Measurements from ENCODE around the gene ZNF557.

The ZNF557 gene

DNA sequence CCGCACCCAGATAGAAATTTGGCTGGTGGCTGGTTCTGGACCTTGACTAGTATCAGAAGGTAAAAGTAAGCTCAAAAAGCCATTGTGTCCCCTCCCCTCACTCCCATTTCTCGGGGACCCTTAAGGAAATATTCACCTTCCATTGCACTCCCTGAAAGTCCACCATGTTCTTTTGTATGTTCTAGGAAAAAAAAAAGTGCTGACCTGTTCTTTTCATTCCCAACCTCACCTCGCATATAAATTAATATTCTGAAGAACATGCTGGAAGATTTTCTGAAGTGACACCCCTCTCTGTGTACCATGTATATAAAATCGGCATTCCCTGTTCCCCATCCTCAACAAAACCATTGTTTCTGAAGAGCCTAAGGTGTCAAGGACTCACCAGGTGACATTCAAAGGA, 43.2 kb downstream of the ZNF557 start:
- Histone ChIP-seq H3K4me3 (ENCODE audit: low read length) (no peak overlapping the region), H3K36me3 (ENCODE audit: insufficient read depth, low read depth, low read length) (no peaks in the 10 kb centered on the region), H3K4me1 (ENCODE audit: insufficient read depth, low read length) (peaks cover 2% of the 10 kb centered on the region; the same call in 1 of the 2 replicates), H3K27me3 (ENCODE audit: insufficient read depth, low read length) (no peaks in the 10 kb centered on the region), H3K9ac (ENCODE audit: low read depth, low read length) (no peak overlapping the region), H3K9me3 (ENCODE audit: insufficient read depth, low read depth, low read length) (no peaks in the 10 kb centered on the region), H3K27ac (ENCODE audit: low read length) (no peak overlapping the region)

DNA sequence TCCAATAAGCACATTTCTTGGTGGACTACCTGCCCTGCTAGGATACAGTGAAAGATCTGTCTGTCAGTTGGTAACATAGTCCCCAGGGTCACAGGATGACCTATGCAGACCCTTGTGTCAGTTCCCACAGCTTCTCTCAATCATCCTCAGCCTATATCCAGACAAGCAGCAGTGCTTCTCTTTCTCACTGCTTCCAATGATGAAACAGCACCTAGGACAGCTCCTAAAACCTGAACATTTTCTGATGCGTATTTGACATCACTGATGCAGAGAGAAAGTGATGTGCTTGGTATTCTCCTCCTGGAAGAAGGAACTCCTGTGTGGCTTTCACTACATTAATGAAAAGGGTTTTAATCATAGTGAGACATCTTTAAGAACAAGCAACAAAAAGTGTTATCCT, 43.7 kb downstream of the ZNF557 start:
- H3K4me1 ChIP-seq (ENCODE audit: insufficient read depth, low read length): peaks cover 2% of the 10 kb centered on the region; the same call in 1 of the 2 replicates
- no peak overlapping the region for H3K4me3 ChIP-seq (ENCODE audit: low read length)
- H3K36me3 ChIP-seq (ENCODE audit: insufficient read depth, low read depth, low read length): no peaks in the 10 kb centered on the region
- H3K9me3 ChIP-seq (ENCODE audit: insufficient read depth, low read depth, low read length): no peaks in the 10 kb centered on the region
- H3K9ac ChIP-seq (ENCODE audit: low read depth, low read length): no peak overlapping the region
- no peak overlapping the region for H3K27ac ChIP-seq (ENCODE audit: low read length)
- H3K27me3 ChIP-seq (ENCODE audit: insufficient read depth, low read length): no peaks in the 10 kb centered on the region

DNA sequence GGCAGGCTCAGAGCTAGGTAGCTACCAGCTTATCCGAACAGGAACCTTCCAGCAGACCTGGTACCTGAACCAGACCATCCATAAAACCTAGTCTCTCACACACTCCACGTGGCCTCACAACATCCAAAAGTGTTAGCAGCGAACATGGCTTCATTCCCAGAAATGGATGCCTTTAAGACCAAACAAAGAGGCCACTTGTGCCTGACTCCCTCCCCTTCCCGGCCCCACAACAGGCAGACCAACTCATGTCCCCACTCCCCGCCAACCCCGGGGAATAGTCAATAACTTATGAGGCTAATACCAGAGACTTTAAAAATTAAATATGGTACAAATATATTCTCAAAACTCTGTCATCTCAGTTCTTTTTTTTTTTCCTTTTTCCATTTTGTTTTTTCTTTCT, 46.2 kb downstream of the ZNF557 start:
- Histone ChIP-seq H3K9me3 (ENCODE audit: insufficient read depth, low read depth, low read length) (no peaks in the 10 kb centered on the region), H3K4me3 (ENCODE audit: low read length) (no peak overlapping the region), H3K9ac (ENCODE audit: low read depth, low read length) (no peak overlapping the region), H3K27ac (ENCODE audit: low read length) (no peak overlapping the region), H3K27me3 (ENCODE audit: insufficient read depth, low read length) (no peaks in the 10 kb centered on the region), H3K4me1 (ENCODE audit: insufficient read depth, low read length) (no peaks in the 10 kb centered on the region), H3K36me3 (ENCODE audit: insufficient read depth, low read depth, low read length) (peaks cover 15% of the 10 kb centered on the region)

DNA sequence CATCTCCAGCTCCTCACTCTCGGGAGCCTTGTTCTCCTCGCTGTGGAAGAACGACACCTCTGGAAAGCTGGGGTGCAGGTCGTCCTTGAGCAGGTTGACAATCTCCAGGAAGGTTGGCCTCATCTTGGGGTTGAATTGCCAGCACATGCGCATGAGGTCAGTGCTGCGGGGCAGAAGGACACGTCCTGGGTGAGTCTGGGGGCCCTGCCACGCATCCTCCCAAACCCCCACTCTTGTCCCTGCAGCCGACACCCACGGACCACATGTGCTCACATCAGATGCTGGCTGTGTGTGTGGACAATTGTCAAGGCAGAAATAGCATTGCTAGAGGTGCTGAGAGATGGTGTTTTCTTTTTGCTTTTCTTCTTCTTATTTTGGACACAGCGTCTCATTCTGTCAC, 47.7 kb downstream of the ZNF557 start:
- Histone ChIP-seq H3K9ac (ENCODE audit: low read depth, low read length) (no peak overlapping the region), H3K9me3 (ENCODE audit: insufficient read depth, low read depth, low read length) (no peaks in the 10 kb centered on the region), H3K27me3 (ENCODE audit: insufficient read depth, low read length) (no peaks in the 10 kb centered on the region)

DNA sequence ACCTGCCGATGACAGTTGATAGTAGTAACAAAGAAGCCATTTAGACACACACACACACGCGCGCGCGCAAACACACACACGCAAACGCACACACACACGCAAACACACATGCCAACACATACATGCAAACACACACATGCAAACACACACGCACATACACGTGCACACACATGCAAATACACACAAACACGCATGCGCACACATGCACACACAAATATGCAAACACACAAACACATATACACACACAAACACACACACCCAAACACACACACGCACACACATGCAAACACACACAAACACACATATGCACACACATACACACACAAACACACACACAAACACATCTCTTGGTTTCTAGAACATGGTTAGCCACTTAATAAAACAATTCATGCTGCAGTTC, 50.1 kb downstream of the ZNF557 start:
- Histone ChIP-seq H3K4me3 (ENCODE audit: low read length) (no peak overlapping the region), H3K27ac (ENCODE audit: low read length) (no peak overlapping the region), H3K9me3 (ENCODE audit: insufficient read depth, low read depth, low read length) (no peaks in the 10 kb centered on the region), H3K36me3 (ENCODE audit: insufficient read depth, low read depth, low read length) (peaks cover 16% of the 10 kb centered on the region), H3K4me1 (ENCODE audit: insufficient read depth, low read length) (no peaks in the 10 kb centered on the region), H3K27me3 (ENCODE audit: insufficient read depth, low read length) (no peaks in the 10 kb centered on the region), H3K9ac (ENCODE audit: low read depth, low read length) (no peak overlapping the region)

More for the DNA sequence above, 47.7 kb downstream of the ZNF557 start:
- Histone ChIP-seq H3K4me1 (ENCODE audit: insufficient read depth, low read length) (no peaks in the 10 kb centered on the region), H3K4me3 (ENCODE audit: low read length) (no peak overlapping the region), H3K27ac (ENCODE audit: low read length) (no peak overlapping the region), H3K36me3 (ENCODE audit: insufficient read depth, low read depth, low read length) (peaks cover 15% of the 10 kb centered on the region)

DNA sequence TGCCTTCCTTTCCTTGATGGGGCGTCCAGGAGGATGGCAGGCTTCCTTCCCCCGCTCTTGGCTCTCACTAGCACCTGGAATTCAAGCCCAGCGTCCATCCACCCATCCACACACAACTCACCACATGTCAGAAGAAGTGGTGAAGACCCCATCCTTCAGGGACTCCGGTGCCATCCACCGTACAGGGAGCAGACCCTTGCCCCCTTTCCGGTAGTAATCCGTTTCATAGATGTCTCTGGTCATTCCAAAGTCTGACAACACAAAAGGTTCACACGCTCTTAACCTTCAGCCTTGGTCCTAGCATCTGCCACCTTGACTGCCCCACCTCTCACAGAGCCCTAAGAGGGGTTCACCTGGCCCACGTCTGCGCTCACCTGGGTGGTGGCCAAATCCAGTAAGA, 51.0 kb downstream of the ZNF557 start:
- H3K27me3 ChIP-seq (ENCODE audit: insufficient read depth, low read length): no peaks in the 10 kb centered on the region
- no peak overlapping the region for H3K4me3 ChIP-seq (ENCODE audit: low read length)
- H3K4me1 ChIP-seq (ENCODE audit: insufficient read depth, low read length): no peaks in the 10 kb centered on the region
- H3K9me3 ChIP-seq (ENCODE audit: insufficient read depth, low read depth, low read length): no peaks in the 10 kb centered on the region
- no peak overlapping the region for H3K9ac ChIP-seq (ENCODE audit: low read depth, low read length)
- peaks cover 24% of the 10 kb centered on the region for H3K36me3 ChIP-seq (ENCODE audit: insufficient read depth, low read depth, low read length)
- H3K27ac ChIP-seq (ENCODE audit: low read length): no peak overlapping the region

DNA sequence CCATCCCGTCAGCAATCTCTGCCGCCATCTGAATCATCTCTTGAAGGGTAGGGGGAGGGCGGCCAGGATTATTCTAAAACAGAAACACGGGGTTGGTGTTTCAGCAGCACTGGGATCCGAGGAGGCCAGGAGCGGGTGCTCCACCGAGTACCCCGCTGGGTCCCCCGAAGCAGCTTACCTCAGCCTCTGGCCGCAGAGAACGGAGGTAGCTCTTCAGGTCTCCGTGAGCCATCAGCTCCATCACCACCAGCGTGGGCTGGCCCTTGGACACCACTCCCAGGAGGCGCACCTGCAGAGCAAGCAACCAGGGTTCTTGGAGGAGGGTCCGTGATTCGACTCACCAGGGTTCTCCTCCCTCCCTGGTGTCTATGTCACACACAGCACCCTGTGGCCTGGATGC, 53.2 kb downstream of the ZNF557 start:
- no peaks in the 10 kb centered on the region for H3K27me3 ChIP-seq (ENCODE audit: insufficient read depth, low read length)
- H3K4me1 ChIP-seq (ENCODE audit: insufficient read depth, low read length): no peaks in the 10 kb centered on the region
- no peak overlapping the region for H3K9ac ChIP-seq (ENCODE audit: low read depth, low read length)
- no peak overlapping the region for H3K27ac ChIP-seq (ENCODE audit: low read length)
- H3K9me3 ChIP-seq (ENCODE audit: insufficient read depth, low read depth, low read length): peaks cover 17% of the 10 kb centered on the region
- no peak overlapping the region for H3K4me3 ChIP-seq (ENCODE audit: low read length)
- H3K36me3 ChIP-seq (ENCODE audit: insufficient read depth, low read depth, low read length): peaks cover 44% of the 10 kb centered on the region

DNA sequence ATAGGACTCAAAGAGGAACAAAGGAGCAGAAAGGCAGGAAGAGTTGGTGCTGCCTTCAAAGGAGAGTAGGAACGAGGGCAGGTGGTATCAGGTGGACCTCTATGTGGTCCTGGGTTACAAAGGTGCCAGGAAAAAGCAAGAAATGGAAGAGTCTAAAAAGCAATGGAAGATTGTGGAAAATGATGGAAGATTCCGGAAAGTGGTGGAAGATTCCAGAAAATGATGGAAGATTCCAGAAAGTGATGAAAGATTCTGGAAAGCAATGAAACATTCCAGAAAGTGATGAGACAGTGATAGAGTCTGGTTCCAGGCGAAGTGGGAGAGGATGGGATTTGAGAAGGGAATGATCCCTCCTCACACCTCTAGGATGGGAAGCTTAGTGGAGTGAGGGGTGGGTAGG, 55.3 kb downstream of the ZNF557 start:
- Histone ChIP-seq H3K4me3 (ENCODE audit: low read length) (no peak overlapping the region), H3K36me3 (ENCODE audit: insufficient read depth, low read depth, low read length) (peaks cover 45% of the 10 kb centered on the region), H3K4me1 (ENCODE audit: insufficient read depth, low read length) (no peaks in the 10 kb centered on the region), H3K9ac (ENCODE audit: low read depth, low read length) (no peak overlapping the region), H3K9me3 (ENCODE audit: insufficient read depth, low read depth, low read length) (peaks cover 17% of the 10 kb centered on the region), H3K27ac (ENCODE audit: low read length) (no peak overlapping the region), H3K27me3 (ENCODE audit: insufficient read depth, low read length) (no peaks in the 10 kb centered on the region)

DNA sequence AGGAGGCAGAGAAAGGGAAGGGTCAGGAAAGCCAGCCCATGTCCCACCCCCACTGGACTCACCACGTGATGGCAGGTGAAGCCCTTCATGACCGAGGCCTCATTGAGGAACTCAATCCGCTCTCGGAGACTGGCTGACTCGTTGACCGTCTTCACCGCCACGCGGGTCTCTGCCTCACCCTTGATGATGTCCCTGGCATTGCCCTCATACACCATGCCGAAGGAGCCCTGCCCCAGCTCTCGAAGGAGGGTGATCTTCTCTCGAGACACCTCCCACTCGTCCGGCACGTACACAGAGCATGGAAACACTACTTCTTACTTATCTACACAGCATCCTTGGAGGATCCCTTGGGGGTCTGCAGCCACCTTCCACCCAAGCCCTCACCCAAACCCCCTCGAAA, 55.7 kb downstream of the ZNF557 start:
- Histone ChIP-seq H3K27me3 (ENCODE audit: insufficient read depth, low read length) (no peaks in the 10 kb centered on the region), H3K9me3 (ENCODE audit: insufficient read depth, low read depth, low read length) (peaks cover 17% of the 10 kb centered on the region), H3K4me3 (ENCODE audit: low read length) (no peak overlapping the region), H3K27ac (ENCODE audit: low read length) (no peak overlapping the region), H3K36me3 (ENCODE audit: insufficient read depth, low read depth, low read length) (peaks cover 45% of the 10 kb centered on the region), H3K9ac (ENCODE audit: low read depth, low read length) (no peak overlapping the region), H3K4me1 (ENCODE audit: insufficient read depth, low read length) (no peaks in the 10 kb centered on the region)

DNA sequence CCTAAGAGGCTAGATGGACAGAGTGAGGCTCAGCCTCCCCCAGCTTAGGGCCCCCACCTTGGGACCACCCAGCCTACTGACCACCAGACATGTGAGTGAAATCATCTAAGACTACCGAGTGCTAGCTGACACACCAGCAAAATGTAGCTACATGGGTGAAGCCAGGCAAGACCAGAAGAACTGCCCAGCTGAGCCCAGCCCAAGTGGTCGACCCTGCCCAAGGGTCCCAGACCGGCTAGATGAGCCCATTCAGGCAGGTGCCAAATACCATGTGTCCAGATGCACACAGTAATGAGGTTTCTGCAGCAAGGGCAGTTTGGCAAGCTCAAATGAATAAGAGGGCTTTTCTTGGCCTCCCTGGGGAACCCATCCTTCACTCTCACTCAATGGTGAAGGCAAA, 56.6 kb downstream of the ZNF557 start:
- Histone ChIP-seq H3K4me1 (ENCODE audit: insufficient read depth, low read length) (no peaks in the 10 kb centered on the region), H3K36me3 (ENCODE audit: insufficient read depth, low read depth, low read length) (peaks cover 48% of the 10 kb centered on the region), H3K27ac (ENCODE audit: low read length) (no peak overlapping the region), H3K9me3 (ENCODE audit: insufficient read depth, low read depth, low read length) (peaks cover 17% of the 10 kb centered on the region), H3K4me3 (ENCODE audit: low read length) (no peak overlapping the region), H3K27me3 (ENCODE audit: insufficient read depth, low read length) (no peaks in the 10 kb centered on the region), H3K9ac (ENCODE audit: low read depth, low read length) (no peak overlapping the region)

DNA sequence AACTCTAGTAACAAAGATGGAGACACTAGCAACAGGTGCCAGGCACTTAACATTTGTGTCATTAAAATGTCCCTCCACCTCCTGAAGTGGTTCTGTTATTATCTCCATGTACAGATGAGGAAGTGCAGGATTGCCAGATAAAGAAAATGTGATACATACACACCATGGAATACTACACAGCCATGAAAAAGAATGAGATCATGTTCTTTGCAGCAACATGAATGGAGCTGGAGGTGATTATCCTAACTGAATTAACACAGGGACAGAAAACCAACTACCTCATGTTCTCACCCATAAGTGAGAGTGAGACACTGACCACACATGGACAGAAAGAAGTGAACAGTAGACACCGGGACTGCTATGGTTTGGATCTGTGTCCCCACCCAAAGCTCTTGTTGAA, 60.5 kb downstream of the ZNF557 start:
- Histone ChIP-seq H3K27me3 (ENCODE audit: insufficient read depth, low read length) (no peaks in the 10 kb centered on the region), H3K9ac (ENCODE audit: low read depth, low read length) (no peak overlapping the region), H3K27ac (ENCODE audit: low read length) (no peak overlapping the region), H3K4me1 (ENCODE audit: insufficient read depth, low read length) (no peaks in the 10 kb centered on the region), H3K4me3 (ENCODE audit: low read length) (no peak overlapping the region), H3K36me3 (ENCODE audit: insufficient read depth, low read depth, low read length) (peaks cover 47% of the 10 kb centered on the region), H3K9me3 (ENCODE audit: insufficient read depth, low read depth, low read length) (peaks cover 17% of the 10 kb centered on the region)

DNA sequence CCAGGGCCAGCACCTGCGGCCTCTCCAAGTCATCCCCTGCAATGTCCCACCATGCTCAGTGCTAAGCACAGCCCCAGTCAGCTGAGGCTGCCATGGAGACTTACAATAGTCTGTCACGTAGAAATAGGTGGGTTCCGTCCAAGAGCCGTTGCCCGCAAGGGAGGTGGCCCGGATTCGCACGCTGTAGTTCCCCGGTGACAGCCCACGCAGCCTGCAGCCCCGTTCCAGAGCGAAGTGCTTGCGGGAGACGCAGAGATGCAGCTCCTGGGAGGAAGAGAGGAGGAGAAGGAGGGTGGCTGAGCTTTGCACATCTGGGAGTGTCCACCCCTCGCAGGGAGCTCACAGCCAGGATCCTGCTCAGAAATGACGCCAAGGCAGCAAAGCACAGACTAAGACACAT, 62.6 kb downstream of the ZNF557 start:
- no peaks in the 10 kb centered on the region for H3K4me1 ChIP-seq (ENCODE audit: insufficient read depth, low read length)
- H3K9me3 ChIP-seq (ENCODE audit: insufficient read depth, low read depth, low read length): peaks cover 2% of the 10 kb centered on the region; the same call in 1 of the 2 replicates
- no peak overlapping the region for H3K9ac ChIP-seq (ENCODE audit: low read depth, low read length)
- no peak overlapping the region for H3K4me3 ChIP-seq (ENCODE audit: low read length)
- peaks cover 28% of the 10 kb centered on the region for H3K36me3 ChIP-seq (ENCODE audit: insufficient read depth, low read depth, low read length)
- no peak overlapping the region for H3K27ac ChIP-seq (ENCODE audit: low read length)
- no peaks in the 10 kb centered on the region for H3K27me3 ChIP-seq (ENCODE audit: insufficient read depth, low read length)

DNA sequence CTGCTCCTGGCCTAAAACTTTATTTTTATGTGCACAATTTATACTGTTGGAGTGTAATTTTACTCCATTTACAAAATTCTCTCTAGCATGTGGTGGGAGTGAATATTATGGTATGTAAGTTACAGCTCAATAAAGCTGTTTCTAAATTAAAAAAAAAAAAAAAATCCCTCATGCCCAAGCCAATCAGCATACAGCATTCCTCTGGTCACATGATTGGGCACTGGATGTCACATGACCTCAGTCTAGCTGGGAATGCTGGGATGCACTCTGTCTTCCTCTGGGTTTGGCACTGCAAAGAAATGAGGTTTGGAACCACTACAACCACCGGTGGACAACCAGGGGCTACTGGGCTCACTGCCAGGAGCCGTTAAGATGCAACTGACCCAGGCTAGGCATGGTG, 67.6 kb downstream of the ZNF557 start:
- Histone ChIP-seq H3K27ac (ENCODE audit: low read length) (no peak overlapping the region), H3K27me3 (ENCODE audit: insufficient read depth, low read length) (no peaks in the 10 kb centered on the region), H3K9ac (ENCODE audit: low read depth, low read length) (no peak overlapping the region), H3K4me3 (ENCODE audit: low read length) (no peak overlapping the region), H3K36me3 (ENCODE audit: insufficient read depth, low read depth, low read length) (peaks cover 35% of the 10 kb centered on the region), H3K9me3 (ENCODE audit: insufficient read depth, low read depth, low read length) (no peaks in the 10 kb centered on the region), H3K4me1 (ENCODE audit: insufficient read depth, low read length) (no peaks in the 10 kb centered on the region)

Data from iPS-20b (cell line).